ENCODE data around the gene SLC35F5. TPM values are rescaled to one million over a fixed set of nuclear protein-coding genes. Genes with fewer than 3 reads are reported as not detected.

Gene SLC35F5
- polyA plus RNA-seq, 1 donor from 2014 or later: 56.2 TPM

GRCh38 chr2:113795405-113795920 is 39.0 kb upstream of the SLC35F5 start:
- no peaks in the 10 kb centered on the region for H3K27me3 ChIP-seq (ENCODE audit: insufficient read depth, low read depth, low read length)
- no peaks in the 10 kb centered on the region for H4K20me1 ChIP-seq (ENCODE audit: insufficient read depth)
- H3K36me3 ChIP-seq (ENCODE audit: insufficient read depth, low read length): no peaks in the 10 kb centered on the region
- no peaks in the 10 kb centered on the region for H3K79me2 ChIP-seq (replicated peaks; ENCODE audit: insufficient read depth, low read length)
- no peaks in the 10 kb centered on the region for H3K9me2 ChIP-seq (ENCODE audit: insufficient read depth, low read length)
- no peak overlapping the region for H3K4me2 ChIP-seq (ENCODE audit: low read length)
- no peak overlapping the region for H3K9ac ChIP-seq (ENCODE audit: low read length)
- H3F3A ChIP-seq (ENCODE audit: insufficient read depth, low read length, poor library complexity, severe bottlenecking): no peaks in the 10 kb centered on the region
- H3K27ac ChIP-seq (ENCODE audit: low read length): no peak overlapping the region
- no peak overlapping the region for H2AFZ ChIP-seq (ENCODE audit: low read depth, low read length)
- no peaks in the 10 kb centered on the region for H3K9me3 ChIP-seq (ENCODE audit: low read length)
- no peak for TF ChIP-seq EP300 (conservative IDR thresholded peaks at IDR 0.05; ENCODE audit: poor library complexity, severe bottlenecking)
- no peak for TF ChIP-seq REST (IDR thresholded peaks at IDR 0.05; ENCODE audit: borderline replicate concordance)
- TF ChIP-seq POLR2AphosphoS5 (IDR thresholded peaks at IDR 0.05): no peak
- no peak for TF ChIP-seq TAF1 (IDR thresholded peaks at IDR 0.05; ENCODE audit: low read depth)
- H3K4me3 ChIP-seq (ENCODE audit: low read length): no peak overlapping the region

GRCh38 chr2:113791697-113792590 is 35.5 kb upstream of the SLC35F5 start:
- Histone ChIP-seq H2AFZ (ENCODE audit: low read depth, low read length) (no peak overlapping the region), H3K4me2 (ENCODE audit: low read length) (no peak overlapping the region)

More at GRCh38 chr2:113791697-113792590, 35.5 kb upstream of the SLC35F5 start:
- Histone ChIP-seq H3K4me3 (ENCODE audit: low read length) (no peak overlapping the region), H3K27ac (ENCODE audit: low read length) (no peak overlapping the region), H4K20me1 (ENCODE audit: insufficient read depth) (no peaks in the 10 kb centered on the region), H3K36me3 (ENCODE audit: insufficient read depth, low read length) (no peaks in the 10 kb centered on the region), H3K27me3 (ENCODE audit: insufficient read depth, low read depth, low read length) (no peaks in the 10 kb centered on the region), H3K9ac (ENCODE audit: low read length) (no peak overlapping the region), H3K9me2 (ENCODE audit: insufficient read depth, low read length) (no peaks in the 10 kb centered on the region), H3F3A (ENCODE audit: insufficient read depth, low read length, poor library complexity, severe bottlenecking) (no peaks in the 10 kb centered on the region), H3K79me2 (replicated peaks; ENCODE audit: insufficient read depth, low read length) (no peaks in the 10 kb centered on the region), H3K9me3 (ENCODE audit: low read length) (no peaks in the 10 kb centered on the region)
- TF ChIP-seq POLR2AphosphoS5 (IDR thresholded peaks at IDR 0.05) (no peak), RAD21 (conservative IDR thresholded peaks at IDR 0.05) (no peak), SMC3 (conservative IDR thresholded peaks at IDR 0.05; ENCODE audit: poor library complexity) (no peak), EP300 (conservative IDR thresholded peaks at IDR 0.05; ENCODE audit: poor library complexity, severe bottlenecking) (no peak), CTCF (IDR thresholded peaks at IDR 0.05; ENCODE audit: poor library complexity, severe bottlenecking) (no peak), REST (IDR thresholded peaks at IDR 0.05; ENCODE audit: borderline replicate concordance) (no peak), EZH2 (IDR thresholded peaks at IDR 0.05; ENCODE audit: borderline replicate concordance, insufficient read depth, low read length, poor library complexity, severe bottlenecking) (no peak), TAF1 (IDR thresholded peaks at IDR 0.05; ENCODE audit: low read depth) (no peak)

Data from neural cell (in vitro differentiated cells).